Upper lobe of right lung (tissue), 1 donor: ENCODE results near the gene TMEM150B. TPM values are rescaled to one million over a fixed set of nuclear protein-coding genes. Genes with fewer than 3 reads are reported as not detected.

Experiments used
- ATAC-seq: fragments of 200-7000 bp; cut with Tn5 transposase; one replicate; pipeline ENCODE4 v1.9.1; 2020; ENCODE audit warnings: mild to moderate bottlenecking, moderate library complexity
- DNase-seq: peaks from one replicate; pipeline ENCODE4 v3.0.0-alpha.2; 2020
- H3K27ac ChIP-seq: fragments of 200-600 bp; one replicate; pipeline ENCODE4 v1.8.0; 2022
- H3K27me3 ChIP-seq: fragments of 200-600 bp; one replicate; pipeline ENCODE4 v1.8.0; 2022; ENCODE audit warnings: mild to moderate bottlenecking
- H3K36me3 ChIP-seq: fragments of 200-600 bp; one replicate; pipeline ENCODE4 v1.8.0; 2022
- H3K4me1 ChIP-seq: fragments of 200-600 bp; one replicate; pipeline ENCODE4 v1.8.0; 2022
- H3K4me3 ChIP-seq: fragments of 200-600 bp; one replicate; pipeline ENCODE4 v1.8.0; 2022; ENCODE audit warnings: mild to moderate bottlenecking
- H3K9me3 ChIP-seq: fragments of 200-600 bp; one replicate; pipeline ENCODE4 v1.8.0; 2022
- CTCF ChIP-seq: fragments of 200-600 bp; IDR thresholded peaks from one replicate; pipeline ENCODE4 v1.8.0; 2022; ENCODE audit warnings: antibody characterized with exemption
- intact Hi-C: fragments of 100-400 bp; cut with DNase I; formaldehyde crosslinking; loops from one replicate; pipeline ENCODE4 v1.11.0; 2022
- total RNA-seq: library from RNA; stranded (reverse); fragmentation: NEBNext Ultra II Directional; extraction: Animal tissue kit (Norgen Biotek cat#: 25700); gene quantifications from one replicate; pipeline ENCODE4 v1.2.1, GENCODE V29; 2021
- donor health status: DM: no; HTN: yes; CAD: no; lungs with severe emphysema.

TMEM150B gene
- total RNA-seq, 1 donor from 2014 or later = 23.9 TPM

- Histone ChIP-seq H3K36me3 (no peaks in the 10 kb centered on the region), H3K27ac (no peak overlapping the region), H3K4me3 (no peak overlapping the region), H3K9me3 (no peaks in the 10 kb centered on the region), H3K4me1 (no peaks in the 10 kb centered on the region), H3K27me3 (no peaks in the 10 kb centered on the region)
- no peak for DNase-seq
- no peak for ATAC-seq
- TF ChIP-seq CTCF = no peak
- intact Hi-C loops = no loop called here
Measured at GRCh38 chr19:55308281-55308680, 16.9 kb downstream of the TMEM150B start.

GRCh38 chr19:55306712-55307111, 18.4 kb downstream of the TMEM150B start:
- Histone ChIP-seq H3K27ac (no peak overlapping the region), H3K27me3 (no peaks in the 10 kb centered on the region), H3K4me3 (no peak overlapping the region), H3K4me1 (peaks cover 3% of the 10 kb centered on the region), H3K9me3 (no peaks in the 10 kb centered on the region), H3K36me3 (no peaks in the 10 kb centered on the region)
- intact Hi-C loops = no loop called here
- TF ChIP-seq CTCF = no peak
- no peak for ATAC-seq
- DNase-seq = no peak

- Histone ChIP-seq H3K27me3 (no peaks in the 10 kb centered on the region), H3K4me1 (peaks cover 7% of the 10 kb centered on the region), H3K36me3 (no peaks in the 10 kb centered on the region), H3K27ac (no peak overlapping the region), H3K4me3 (no peak overlapping the region), H3K9me3 (no peaks in the 10 kb centered on the region)
- no peak for DNase-seq
- intact Hi-C loops = no loop called here
- TF ChIP-seq CTCF = no peak
- ATAC-seq = no peak
Measured at GRCh38 chr19:55305983-55306562, 19.1 kb downstream of the TMEM150B start.

- peaks cover 7% of the 10 kb centered on the region for H3K4me1 ChIP-seq
- no peak for TF ChIP-seq CTCF
- ATAC-seq (peak; percentile 57), DNase-seq (no peak)
- intact Hi-C loops = no loop called here
- no peaks in the 10 kb centered on the region for H3K9me3 ChIP-seq
- no peak overlapping the region for H3K27ac ChIP-seq
- H3K27me3 ChIP-seq = no peaks in the 10 kb centered on the region
- H3K4me3 ChIP-seq = no peak overlapping the region
- H3K36me3 ChIP-seq = no peaks in the 10 kb centered on the region
Measured at GRCh38 chr19:55305491-55305890, 19.6 kb downstream of the TMEM150B start.

GRCh38 chr19:55304980-55305379, 20.2 kb downstream of the TMEM150B start:
- H3K4me1 ChIP-seq = peaks cover 7% of the 10 kb centered on the region
- H3K27me3 ChIP-seq = no peaks in the 10 kb centered on the region
- H3K27ac ChIP-seq = no peak overlapping the region
- no peak for ATAC-seq
- TF ChIP-seq CTCF = no peak
- no peak for DNase-seq
- no peaks in the 10 kb centered on the region for H3K36me3 ChIP-seq
- intact Hi-C loops = no loop called here
- H3K9me3 ChIP-seq = no peaks in the 10 kb centered on the region
- no peak overlapping the region for H3K4me3 ChIP-seq
